A549 (cell line): ENCODE data around the gene MBOAT2.

Experiments used
- CEBPB ChIP-seq, 2 experiments: fragments of >200 bp in 1 of 2; sonication (Bioruptor Twin) in 1 of 2; formaldehyde crosslinking in 1 of 2; IDR thresholded peaks; 2 replicates each; pipeline ENCODE4 v1.6.1; 2012 to 2016
- EP300 ChIP-seq, 2 experiments: fragments of >200 bp; sonication (Bioruptor Twin); formaldehyde crosslinking; IDR thresholded peaks; 2 replicates in 1 of 2; 3 replicates in 1 of 2; pipeline ENCODE4 v1.6.1; 2016 to 2017
- ESRRA ChIP-seq: fragments of 150-350 bp; IDR thresholded peaks from 2 replicates; pipeline ENCODE4 v1.6.1; 2014; ENCODE audit warnings: mild to moderate bottlenecking, low read length, borderline replicate concordance
- SMC3 ChIP-seq: fragments of >200 bp; sonication (Bioruptor Twin); formaldehyde crosslinking; IDR thresholded peaks from 3 replicates; pipeline ENCODE4 v1.6.1; 2018; ENCODE audit warnings: inconsistent platforms
- TP53 ChIP-seq: fragments of 250-450 bp; sonication (Bioruptor Pico); IDR thresholded peaks from 2 replicates; pipeline ENCODE4 v1.5.0; 2021; ENCODE audit warnings: mild to moderate bottlenecking, moderate library complexity
- TF ChIP-seq, protein P1 (sequence below): fragments of >200 bp; sonication (Bioruptor Twin); formaldehyde crosslinking; IDR thresholded peaks from 3 replicates; pipeline ENCODE4 v1.5.1; 2016

DNA sequence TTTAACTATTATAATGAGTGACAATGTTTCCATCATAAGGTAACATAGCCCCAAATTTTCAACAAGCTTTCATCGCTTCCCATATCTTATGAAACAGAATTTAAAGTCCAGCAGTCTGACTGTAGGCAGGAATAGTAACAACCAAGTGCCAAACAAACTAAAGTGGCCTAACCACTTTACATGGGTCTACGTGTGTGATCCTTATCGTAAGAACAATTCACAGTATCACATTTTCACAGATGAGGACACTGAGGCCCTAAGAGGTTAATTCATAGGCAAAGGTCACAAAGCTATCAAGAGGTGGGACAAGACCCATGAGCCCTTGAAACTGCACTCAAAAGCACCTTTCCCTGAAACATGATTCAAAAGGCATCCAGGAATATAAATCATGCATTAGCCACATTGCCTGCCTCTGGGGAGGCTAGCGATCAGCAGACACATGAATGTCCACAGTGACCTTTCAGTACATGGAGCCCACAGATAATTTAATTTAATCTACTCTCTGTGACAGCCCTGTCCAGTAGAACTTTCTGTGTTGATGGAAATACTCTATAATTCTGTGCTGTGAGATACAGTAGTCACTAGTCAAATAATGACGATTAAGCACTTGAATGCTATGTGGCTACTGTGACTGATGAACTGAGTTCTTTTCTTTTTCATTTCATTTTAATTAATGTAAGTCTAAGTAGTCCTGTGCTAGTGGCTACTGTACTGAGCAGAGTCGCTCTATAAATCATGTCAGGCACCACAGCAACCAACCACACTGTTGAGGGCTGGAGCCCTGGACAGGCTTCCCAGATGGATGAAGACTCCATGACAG lies 196.4 kb downstream of the MBOAT2 start:
- TF ChIP-seq ESRRA, result no peak
- no peak for TF ChIP-seq SMC3
- TF ChIP-seq EP300 (IDR thresholded peaks at IDR 0.05), result no peak
- TF ChIP-seq, protein P1, sequence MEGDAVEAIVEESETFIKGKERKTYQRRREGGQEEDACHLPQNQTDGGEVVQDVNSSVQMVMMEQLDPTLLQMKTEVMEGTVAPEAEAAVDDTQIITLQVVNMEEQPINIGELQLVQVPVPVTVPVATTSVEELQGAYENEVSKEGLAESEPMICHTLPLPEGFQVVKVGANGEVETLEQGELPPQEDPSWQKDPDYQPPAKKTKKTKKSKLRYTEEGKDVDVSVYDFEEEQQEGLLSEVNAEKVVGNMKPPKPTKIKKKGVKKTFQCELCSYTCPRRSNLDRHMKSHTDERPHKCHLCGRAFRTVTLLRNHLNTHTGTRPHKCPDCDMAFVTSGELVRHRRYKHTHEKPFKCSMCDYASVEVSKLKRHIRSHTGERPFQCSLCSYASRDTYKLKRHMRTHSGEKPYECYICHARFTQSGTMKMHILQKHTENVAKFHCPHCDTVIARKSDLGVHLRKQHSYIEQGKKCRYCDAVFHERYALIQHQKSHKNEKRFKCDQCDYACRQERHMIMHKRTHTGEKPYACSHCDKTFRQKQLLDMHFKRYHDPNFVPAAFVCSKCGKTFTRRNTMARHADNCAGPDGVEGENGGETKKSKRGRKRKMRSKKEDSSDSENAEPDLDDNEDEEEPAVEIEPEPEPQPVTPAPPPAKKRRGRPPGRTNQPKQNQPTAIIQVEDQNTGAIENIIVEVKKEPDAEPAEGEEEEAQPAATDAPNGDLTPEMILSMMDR, result no peak
- no peak for TF ChIP-seq TP53
- TF ChIP-seq CEBPB (IDR thresholded peaks at IDR 0.05), result no peak
